ENCODE data around the gene NEGR1. TPM values are rescaled to one million over a fixed set of nuclear protein-coding genes. Genes with fewer than 3 reads are reported as not detected.

NEGR1 gene
- total RNA-seq, 1 donor from 2014 or later, result 9.1 TPM

GRCh38 chr1:71350805-71351204 lies 931.5 kb downstream of the NEGR1 start:
- DNase-seq, result no peak

GRCh38 chr1:71350330-71350729 lies 932.0 kb downstream of the NEGR1 start:
- no peak for DNase-seq

Small RNAs within 50 kb of the gene (small RNA-seq; reads per million reads assigned to genes)
- gene AL358453.1 (ENCODE audit: low replicate concordance) (not detected), gene AL359821.1 (ENCODE audit: low replicate concordance) (not detected)

Measured in skin of body (tissue), 3 donors.